ENCODE measurements around the gene MPIG6B. TPM values are rescaled to one million over a fixed set of nuclear protein-coding genes. Genes with fewer than 3 reads are reported as not detected.

The MPIG6B gene
- total and polyA plus RNA-seq, 4 donors, result 0.84 to 0.96 TPM; not detected in 2

- 33 to 37% methylated on average over 10 of the region's 10 CpGs for WGBS, 2 donors
- no peaks in the 10 kb centered on the region for H3K9me3 ChIP-seq (ENCODE audit: control insufficient read depth, low read length)
- ATAC-seq (ENCODE audit: low FRiP score) (no peak), DNase-seq (no peak)
- intact Hi-C loops (cut with DNase I), result loop anchor here (1.0 to 5.0 kb wide), 3 partner anchors 55 to 93 kb away; partner anchors contain the start of gene VARS1 (in 1 of the 2)
- peaks cover 2% of the 10 kb centered on the region in 2 donors for H3K36me3 ChIP-seq (ENCODE audit: control insufficient read depth in 1 of 2, insufficient read depth in 2 of 2, low read length in 1 of 2)
- peak overlapping the region; percentile 78 to 90 for H3K4me3 ChIP-seq (ENCODE audit: low read length in 2 of 2)
- H3K27me3 ChIP-seq (ENCODE audit: control insufficient read depth in 1 of 2, insufficient read depth in 2 of 2, low read length in 1 of 2), result no peaks in the 10 kb centered on the region
- H3K4me1 ChIP-seq (ENCODE audit: control insufficient read depth in 1 of 2, insufficient read depth in 2 of 2, low read length in 2 of 2), result no peaks in the 10 kb centered on the region
- H3K27ac ChIP-seq (ENCODE audit: low read depth in 1 of 2, low read length in 2 of 2), result peak overlapping the region in 1 of 2 donors; percentile 82
Measured at GRCh38 chr6:31736768-31737314, 13.7 kb downstream of the MPIG6B start.

DNA sequence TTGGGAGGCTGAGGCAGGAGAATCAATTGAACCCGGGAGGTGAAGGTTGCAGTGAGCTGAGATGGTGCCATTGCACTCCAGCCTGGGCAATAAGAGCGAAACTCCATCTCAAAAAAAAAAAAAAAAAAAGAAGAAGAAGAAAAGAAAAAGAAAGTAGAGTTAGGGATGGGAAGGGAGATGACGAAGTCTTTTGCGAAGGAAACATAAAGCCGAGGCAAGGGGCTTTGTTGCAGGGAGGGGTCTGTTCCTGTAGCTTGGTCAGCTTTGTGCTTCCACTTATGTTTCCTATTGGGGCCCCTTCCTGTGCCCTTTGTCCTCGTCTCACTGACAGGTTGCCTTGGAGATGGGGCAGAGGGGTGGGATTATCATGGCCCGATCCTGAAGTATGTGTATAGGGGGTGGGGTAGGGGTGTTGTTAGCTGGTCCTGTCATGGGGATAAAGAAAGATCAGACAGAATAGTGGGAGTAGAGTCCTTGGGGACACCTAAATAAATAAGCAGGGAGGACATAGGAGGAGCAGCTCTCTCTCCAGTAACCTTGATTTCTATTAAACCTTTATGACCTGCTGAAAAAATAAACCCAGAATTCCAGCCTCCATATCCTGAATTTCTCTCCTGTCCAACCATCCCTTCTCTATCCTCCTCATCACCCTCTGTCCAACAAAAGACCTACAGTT is 14.3 kb downstream of the MPIG6B start:
- intact Hi-C loops (cut with DNase I), result loop anchor here (5.0 kb wide), 2 partner anchors 55 to 60 kb away; partner anchors contain the start of gene VARS1 (in 1 of the 2)
- ATAC-seq (ENCODE audit: low FRiP score), result no peak
- H3K36me3 ChIP-seq (ENCODE audit: control insufficient read depth in 1 of 2, insufficient read depth in 2 of 2, low read length in 1 of 2), result peaks cover 2% of the 10 kb centered on the region in 2 donors
- H3K9me3 ChIP-seq (ENCODE audit: control insufficient read depth, low read length), result no peaks in the 10 kb centered on the region
- H3K4me3 ChIP-seq (ENCODE audit: low read length in 2 of 2), result no peak overlapping the region
- H3K27ac ChIP-seq (ENCODE audit: low read depth in 1 of 2, low read length in 2 of 2), result no peak overlapping the region
- no peak for DNase-seq
- no peaks in the 10 kb centered on the region for H3K27me3 ChIP-seq (ENCODE audit: control insufficient read depth in 1 of 2, insufficient read depth in 2 of 2, low read length in 1 of 2)
- WGBS, 2 donors, result 74 to 77% methylated on average over 7 of the region's 7 CpGs
- no peaks in the 10 kb centered on the region for H3K4me1 ChIP-seq (ENCODE audit: control insufficient read depth in 1 of 2, insufficient read depth in 2 of 2, low read length in 2 of 2)

DNA sequence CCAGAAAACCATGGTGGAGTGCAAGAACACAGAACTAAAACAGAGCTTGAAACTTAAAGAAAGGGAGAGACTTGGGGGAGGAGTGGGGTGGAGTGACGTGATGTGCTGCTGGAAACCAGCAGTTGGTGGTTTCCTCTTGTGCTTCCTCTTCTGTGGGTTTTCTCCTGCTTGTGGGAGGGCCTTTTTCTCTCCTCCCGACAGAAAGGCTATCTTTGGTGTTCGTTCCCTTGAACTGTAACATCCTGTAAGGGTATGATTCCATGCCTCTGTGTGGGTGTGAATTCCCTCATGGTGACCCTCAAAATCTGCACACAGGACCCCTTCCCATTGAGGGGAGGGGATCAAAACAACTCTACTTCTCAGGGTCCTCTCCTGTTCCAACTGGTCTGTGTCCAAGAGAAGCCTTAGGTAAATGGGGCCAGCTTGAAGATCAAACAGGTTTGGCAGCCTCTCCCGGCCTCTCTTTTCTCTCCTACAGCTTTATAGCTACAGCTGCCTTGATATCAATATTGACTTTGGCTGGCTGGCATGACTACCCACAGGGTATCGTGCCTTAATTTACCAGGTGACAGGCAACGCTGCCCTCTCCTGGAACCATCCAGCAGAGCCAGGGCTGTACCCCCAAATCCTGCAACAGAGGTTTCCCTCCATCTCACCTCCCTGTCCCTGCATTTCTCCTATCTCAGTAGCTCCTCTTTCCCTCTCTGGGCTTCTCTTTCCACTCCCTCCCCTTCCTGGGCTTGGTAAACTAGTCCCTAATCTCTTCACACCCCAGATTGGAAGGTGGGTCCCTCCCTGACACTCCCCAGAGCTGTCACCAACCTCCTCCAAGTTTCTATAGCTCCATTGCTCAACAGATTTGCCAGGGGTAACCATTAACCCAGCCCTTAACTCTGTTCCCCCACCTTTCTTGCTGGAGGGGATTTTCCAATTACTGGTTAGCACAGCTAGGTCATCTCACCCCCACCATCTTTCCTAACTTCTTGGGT is 15.1 kb downstream of the MPIG6B start:
- intact Hi-C loops (cut with DNase I), result loop anchor here (5.0 kb wide), 2 partner anchors 54 to 59 kb away; partner anchors contain the start of gene VARS1 (in 1 of the 2)
- Histone ChIP-seq H3K36me3 (ENCODE audit: control insufficient read depth in 1 of 2, insufficient read depth in 2 of 2, low read length in 1 of 2) (peaks cover 2% of the 10 kb centered on the region in 2 donors), H3K27ac (ENCODE audit: low read depth in 1 of 2, low read length in 2 of 2) (no peak overlapping the region), H3K4me1 (ENCODE audit: control insufficient read depth in 1 of 2, insufficient read depth in 2 of 2, low read length in 2 of 2) (no peaks in the 10 kb centered on the region), H3K9me3 (ENCODE audit: control insufficient read depth, low read length) (no peaks in the 10 kb centered on the region), H3K4me3 (ENCODE audit: low read length in 2 of 2) (no peak overlapping the region), H3K27me3 (ENCODE audit: control insufficient read depth in 1 of 2, insufficient read depth in 2 of 2, low read length in 1 of 2) (no peaks in the 10 kb centered on the region)
- no peak for ATAC-seq (ENCODE audit: low FRiP score)
- peak in 1 of 2 donors; percentile 79 for DNase-seq
- 21 to 22% methylated on average over 6 of the region's 6 CpGs for WGBS, 2 donors

DNA sequence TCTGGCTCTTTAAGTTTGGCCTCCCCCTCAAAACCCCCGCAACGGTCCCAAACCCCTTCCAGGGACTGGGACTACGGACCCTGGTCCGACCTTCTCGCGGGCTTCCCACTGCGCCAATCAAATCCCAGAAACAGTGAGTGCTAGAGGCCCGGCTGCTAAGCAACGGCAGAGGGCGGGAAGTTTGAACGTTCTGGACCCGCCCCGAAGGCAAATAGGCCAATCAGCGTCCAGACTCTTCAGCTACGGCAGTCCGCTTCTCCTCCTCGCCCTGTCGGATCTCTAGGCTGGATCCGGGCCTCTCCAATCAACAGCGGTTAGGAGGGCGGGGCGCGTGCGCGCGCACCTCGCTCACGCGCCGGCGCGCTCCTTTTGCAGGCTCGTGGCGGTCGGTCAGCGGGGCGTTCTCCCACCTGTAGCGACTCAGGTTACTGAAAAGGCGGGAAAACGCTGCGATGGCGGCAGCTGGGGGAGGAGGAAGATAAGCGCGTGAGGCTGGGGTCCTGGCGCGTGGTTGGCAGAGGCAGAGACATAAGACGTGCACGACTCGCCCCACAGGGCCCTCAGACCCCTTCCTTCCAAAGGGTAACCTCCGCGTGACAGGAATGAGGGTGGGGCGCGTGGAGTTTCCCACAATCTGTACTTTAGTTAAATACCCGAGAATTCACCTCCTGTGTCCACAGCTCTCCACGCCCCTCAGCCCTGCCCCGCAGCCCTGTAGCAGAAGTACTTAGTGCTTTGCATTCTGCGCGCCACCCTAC is 16.6 kb downstream of the MPIG6B start, which contains the start of gene MSH5:
TSS of gene MSH5 (plus strand) at position 367 of the 758 bp plus-strand sequence. CDS start 462 bp downstream, outside the sequence.
- 0% methylated on average over 58 of the region's 58 CpGs for WGBS, 2 donors
- intact Hi-C loops (cut with DNase I), result loop anchor here (5.0 kb wide), 2 partner anchors 52 to 57 kb away; partner anchors contain the start of gene VARS1 (in 1 of the 2)

GRCh38 chr6:31740397-31741223 is 17.4 kb downstream of the MPIG6B start:
- WGBS, 2 donors, result 17 to 20% methylated on average over 29 of the region's 29 CpGs
- H3K27me3 ChIP-seq (ENCODE audit: control insufficient read depth in 1 of 2, insufficient read depth in 2 of 2, low read length in 1 of 2), result no peaks in the 10 kb centered on the region
- H3K4me1 ChIP-seq (ENCODE audit: control insufficient read depth in 1 of 2, insufficient read depth in 2 of 2, low read length in 2 of 2), result no peaks in the 10 kb centered on the region
- H3K36me3 ChIP-seq (ENCODE audit: control insufficient read depth in 1 of 2, insufficient read depth in 2 of 2, low read length in 1 of 2), result no peaks in the 10 kb centered on the region
- ATAC-seq (ENCODE audit: low FRiP score) (no peak), DNase-seq (peak in 1 of 2 donors; percentile 74)
- H3K27ac ChIP-seq (ENCODE audit: low read depth in 1 of 2, low read length in 2 of 2), result no peak overlapping the region
- intact Hi-C loops (cut with DNase I), result no loop called here
- peak overlapping the region; percentile 44 to 54 for H3K4me3 ChIP-seq (ENCODE audit: low read length in 2 of 2)
- H3K9me3 ChIP-seq (ENCODE audit: control insufficient read depth, low read length), result no peaks in the 10 kb centered on the region

More for the DNA sequence above, 16.6 kb downstream of the MPIG6B start, which contains the start of gene MSH5:
- no peaks in the 10 kb centered on the region for H3K9me3 ChIP-seq (ENCODE audit: control insufficient read depth, low read length)
- no peaks in the 10 kb centered on the region for H3K36me3 ChIP-seq (ENCODE audit: control insufficient read depth in 1 of 2, insufficient read depth in 2 of 2, low read length in 1 of 2)
- ATAC-seq (ENCODE audit: low FRiP score) (peak; percentile 95), DNase-seq (peak; percentile 99)
- H3K4me3 ChIP-seq (ENCODE audit: low read length in 2 of 2), result peak within 1 kb of the TSS; percentile 44 to 54
- no peak within 1 kb of the TSS for H3K27ac ChIP-seq (ENCODE audit: low read depth in 1 of 2, low read length in 2 of 2)
- no peaks in the 10 kb centered on the region for H3K27me3 ChIP-seq (ENCODE audit: control insufficient read depth in 1 of 2, insufficient read depth in 2 of 2, low read length in 1 of 2)
- no peaks in the 10 kb centered on the region for H3K4me1 ChIP-seq (ENCODE audit: control insufficient read depth in 1 of 2, insufficient read depth in 2 of 2, low read length in 2 of 2)

DNA sequence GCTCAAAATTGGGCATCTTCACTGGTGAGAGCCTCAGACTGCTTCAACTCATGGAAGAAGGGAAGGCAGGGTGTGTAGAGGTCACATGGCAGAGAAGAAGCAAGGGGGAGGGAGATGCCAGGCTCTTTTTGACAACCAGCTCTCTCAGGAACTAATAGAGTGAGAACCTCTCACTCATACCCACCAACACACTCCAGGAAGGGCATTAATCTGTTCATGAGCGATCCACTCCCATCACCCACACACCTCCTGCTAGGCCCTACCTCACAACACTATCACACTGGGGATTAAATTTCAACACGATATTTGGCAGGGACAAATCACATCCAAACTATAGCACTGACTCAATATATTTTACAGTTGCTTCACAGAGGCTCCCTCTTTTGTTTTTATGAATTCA is 18.6 kb downstream of the MPIG6B start:
- Histone ChIP-seq H3K4me1 (ENCODE audit: control insufficient read depth in 1 of 2, insufficient read depth in 2 of 2, low read length in 2 of 2) (no peaks in the 10 kb centered on the region), H3K9me3 (ENCODE audit: control insufficient read depth, low read length) (no peaks in the 10 kb centered on the region), H3K27me3 (ENCODE audit: control insufficient read depth in 1 of 2, insufficient read depth in 2 of 2, low read length in 1 of 2) (no peaks in the 10 kb centered on the region), H3K36me3 (ENCODE audit: control insufficient read depth in 1 of 2, insufficient read depth in 2 of 2, low read length in 1 of 2) (no peaks in the 10 kb centered on the region), H3K27ac (ENCODE audit: low read depth in 1 of 2, low read length in 2 of 2) (no peak overlapping the region), H3K4me3 (ENCODE audit: low read length in 2 of 2) (no peak overlapping the region)
- ATAC-seq (ENCODE audit: low FRiP score) (no peak), DNase-seq (no peak)
- 87 to 89% methylated on average over 2 of the region's 2 CpGs for WGBS, 2 donors
- intact Hi-C loops (cut with DNase I), result no loop called here

DNA sequence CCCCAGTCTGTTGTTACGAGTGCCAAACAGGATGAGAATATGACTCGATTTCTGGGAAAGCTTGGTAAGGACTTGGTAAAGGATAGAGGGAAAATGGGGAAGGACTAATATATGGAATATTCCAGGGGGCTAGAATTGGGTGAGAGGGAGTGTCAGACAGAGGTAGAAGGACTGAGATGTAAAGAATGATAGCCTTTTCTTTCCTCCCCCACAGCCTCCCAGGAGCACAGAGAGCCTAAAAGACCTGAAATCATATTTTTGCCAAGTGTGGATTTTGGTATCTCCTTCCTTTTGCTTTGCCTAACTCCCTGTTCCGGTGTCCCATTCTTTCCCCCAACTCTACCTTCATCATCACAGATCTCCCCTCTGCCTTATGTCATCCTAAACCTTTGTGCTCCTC is 19.7 kb downstream of the MPIG6B start:
- intact Hi-C loops (cut with DNase I), result no loop called here
- Histone ChIP-seq H3K27me3 (ENCODE audit: control insufficient read depth in 1 of 2, insufficient read depth in 2 of 2, low read length in 1 of 2) (no peaks in the 10 kb centered on the region), H3K36me3 (ENCODE audit: control insufficient read depth in 1 of 2, insufficient read depth in 2 of 2, low read length in 1 of 2) (no peaks in the 10 kb centered on the region), H3K27ac (ENCODE audit: low read depth in 1 of 2, low read length in 2 of 2) (no peak overlapping the region), H3K4me1 (ENCODE audit: control insufficient read depth in 1 of 2, insufficient read depth in 2 of 2, low read length in 2 of 2) (no peaks in the 10 kb centered on the region), H3K4me3 (ENCODE audit: low read length in 2 of 2) (no peak overlapping the region), H3K9me3 (ENCODE audit: control insufficient read depth, low read length) (no peaks in the 10 kb centered on the region)
- WGBS, 2 donors, result 91 to 94% methylated on average over 3 of the region's 3 CpGs
- no peak for DNase-seq
- no peak for ATAC-seq (ENCODE audit: low FRiP score)
